Measurements from ENCODE around the gene NEK6. TPM values are rescaled to one million over a fixed set of nuclear protein-coding genes. Genes with fewer than 3 reads are reported as not detected.

NEK6 gene
- total RNA-seq, 1 experiment from 2014 or later = 21.1 TPM

GRCh38 chr9:124297551-124297901 lies 39.8 kb downstream of the NEK6 start:
- H3K4me1 ChIP-seq (ENCODE audit: insufficient read depth, low read length) = peaks cover 58% of the 10 kb centered on the region
- H3K79me2 ChIP-seq (ENCODE audit: low read length) = peaks cover 70% of the 10 kb centered on the region
- peak overlapping the region; percentile 34; the same call in 1 of the 2 replicates for H3K9ac ChIP-seq (ENCODE audit: low read length)
- TF ChIP-seq EZH2phosphoT487 (IDR thresholded peaks at IDR 0.05; ENCODE audit: borderline replicate concordance, low read length) (no peak), CTCF (conservative IDR thresholded peaks at IDR 0.05; ENCODE audit: low read depth, low read length) (no peak), EZH2 (IDR thresholded peaks at IDR 0.05; ENCODE audit: low read length, unreplicated experiment) (no peak)
- no peaks in the 10 kb centered on the region for H3F3A ChIP-seq (ENCODE audit: low read length, unreplicated experiment)
- peak overlapping the region; percentile 64 for H3K4me2 ChIP-seq (ENCODE audit: low read length)
- peak; percentile 84 for ATAC-seq
- no peak overlapping the region for H2AFZ ChIP-seq (ENCODE audit: low read length)
- no peaks in the 10 kb centered on the region for H4K20me1 ChIP-seq (ENCODE audit: low read length)
- H3K27me3 ChIP-seq (ENCODE audit: low read length) = no peaks in the 10 kb centered on the region
- H3K4me3 ChIP-seq (ENCODE audit: low read length) = no peak overlapping the region; the same call in 1 of the 2 replicates
- intact Hi-C loops (cut with micrococcal nuclease) = no loop called here
- no peaks in the 10 kb centered on the region for H3K9me2 ChIP-seq (replicated peaks; ENCODE audit: low read length)
- peak; percentile 88 for DNase-seq
- POLR2A ChIA-PET (ENCODE audit: unreplicated experiment) = no interaction called here
- CTCF ChIA-PET = no interaction called here
- no TSS peak for BruUV-seq (replicated peaks)
- H3K27ac ChIP-seq (ENCODE audit: low read length) = peak overlapping the region; percentile 74
- no peaks in the 10 kb centered on the region; the same call in 1 of the 2 replicates for H3K36me3 ChIP-seq (ENCODE audit: low read depth, low read length)
- H3K9me3 ChIP-seq (ENCODE audit: low read length) = no peaks in the 10 kb centered on the region

DNA sequence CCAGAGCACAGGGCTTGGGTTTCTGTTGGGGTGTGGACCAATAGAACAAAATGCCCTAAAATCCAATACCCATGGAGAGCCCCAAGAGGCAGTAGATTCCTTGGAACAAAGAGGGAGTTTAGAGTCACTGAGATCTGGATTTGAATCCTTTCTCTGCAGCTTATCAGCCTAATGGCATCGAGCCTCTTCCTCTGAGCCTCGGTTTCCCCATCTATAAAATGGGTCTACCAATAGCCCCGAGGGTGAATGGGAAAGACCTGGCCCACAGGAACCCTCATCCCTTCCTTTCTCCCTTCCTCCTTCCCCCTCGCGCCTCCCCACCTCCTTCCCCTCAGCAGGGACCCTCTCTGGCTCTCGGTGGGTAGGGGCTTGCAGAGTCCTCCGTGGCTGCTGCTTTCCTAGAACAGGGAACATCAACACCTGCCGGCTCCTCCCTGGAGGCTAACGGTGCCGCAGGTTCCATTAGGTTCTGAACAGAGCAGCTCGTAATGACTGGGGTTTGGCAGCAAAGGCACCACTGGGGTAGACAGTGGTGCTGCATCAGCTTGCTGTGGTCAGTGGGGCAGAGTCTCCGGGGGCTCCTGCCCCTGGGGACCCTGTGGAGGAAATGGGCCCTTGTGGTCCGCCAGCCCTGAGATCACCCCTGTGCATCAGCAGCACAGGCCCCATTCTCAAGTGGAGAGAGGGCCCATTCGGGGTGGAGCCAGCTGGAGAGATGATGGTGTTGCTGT lies 40.3 kb downstream of the NEK6 start:
- no peaks in the 10 kb centered on the region; the same call in 1 of the 2 replicates for H3K36me3 ChIP-seq (ENCODE audit: low read depth, low read length)
- POLR2A ChIA-PET (ENCODE audit: unreplicated experiment) = no interaction called here
- H3K4me1 ChIP-seq (ENCODE audit: insufficient read depth, low read length) = peaks cover 58% of the 10 kb centered on the region
- H3K79me2 ChIP-seq (ENCODE audit: low read length) = peaks cover 65% of the 10 kb centered on the region
- intact Hi-C loops (cut with micrococcal nuclease) = no loop called here
- no peaks in the 10 kb centered on the region for H3K9me2 ChIP-seq (replicated peaks; ENCODE audit: low read length)
- H3K4me3 ChIP-seq (ENCODE audit: low read length) = no peak overlapping the region; the same call in 1 of the 2 replicates
- CTCF ChIA-PET = no interaction called here
- no peaks in the 10 kb centered on the region for H4K20me1 ChIP-seq (ENCODE audit: low read length)
- H3K4me2 ChIP-seq (ENCODE audit: low read length) = peak overlapping the region; percentile 64
- no peak for DNase-seq
- BruUV-seq (replicated peaks) = no TSS peak
- H3K27ac ChIP-seq (ENCODE audit: low read length) = peak overlapping the region; percentile 74
- H3K9me3 ChIP-seq (ENCODE audit: low read length) = no peaks in the 10 kb centered on the region
- no peak for TF ChIP-seq EZH2 (IDR thresholded peaks at IDR 0.05; ENCODE audit: low read length, unreplicated experiment)
- no peak for TF ChIP-seq EZH2phosphoT487 (IDR thresholded peaks at IDR 0.05; ENCODE audit: borderline replicate concordance, low read length)
- TF ChIP-seq CTCF (conservative IDR thresholded peaks at IDR 0.05; ENCODE audit: low read depth, low read length) = no peak
- H2AFZ ChIP-seq (ENCODE audit: low read length) = no peak overlapping the region
- no peaks in the 10 kb centered on the region for H3F3A ChIP-seq (ENCODE audit: low read length, unreplicated experiment)
- peak overlapping the region; percentile 34; the same call in 1 of the 2 replicates for H3K9ac ChIP-seq (ENCODE audit: low read length)
- peak; percentile 5; the same call in 1 of the 2 replicates for ATAC-seq
- H3K27me3 ChIP-seq (ENCODE audit: low read length) = no peaks in the 10 kb centered on the region

DNA sequence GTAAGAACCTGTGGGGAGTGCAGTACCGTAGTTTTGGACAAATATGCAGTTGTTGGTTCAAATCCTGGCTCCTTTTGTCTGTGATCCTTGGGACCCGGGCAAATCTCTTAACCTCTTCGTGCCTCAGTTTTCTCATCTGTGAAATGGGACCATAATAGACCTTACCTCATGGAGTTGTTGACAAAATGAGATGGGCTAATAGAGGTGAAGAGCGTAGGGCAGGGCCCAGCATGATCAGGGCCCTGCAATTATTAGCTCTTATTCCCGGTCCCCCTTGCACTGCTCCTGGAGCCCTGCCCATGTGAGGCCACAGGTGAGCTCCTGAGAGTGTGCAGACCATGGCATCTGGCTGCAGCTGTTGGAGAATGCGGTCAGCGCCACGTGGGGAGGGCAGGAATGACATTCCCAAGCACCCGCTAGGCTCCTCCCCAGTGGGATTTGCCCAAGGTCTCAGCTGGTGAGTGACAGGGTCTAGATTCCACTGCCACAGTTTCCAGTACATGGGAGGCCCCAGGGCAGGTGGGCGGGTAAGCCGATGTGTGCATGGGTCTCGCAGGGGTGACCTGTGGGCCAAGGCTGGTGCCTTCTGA lies 41.0 kb downstream of the NEK6 start:
- ChIA-PET CTCF (no interaction called here), POLR2A (ENCODE audit: unreplicated experiment) (no interaction called here)
- no peak for TF ChIP-seq CTCF (conservative IDR thresholded peaks at IDR 0.05; ENCODE audit: low read depth, low read length)
- no peak for TF ChIP-seq EZH2phosphoT487 (IDR thresholded peaks at IDR 0.05; ENCODE audit: borderline replicate concordance, low read length)
- TF ChIP-seq EZH2 (IDR thresholded peaks at IDR 0.05; ENCODE audit: low read length, unreplicated experiment) = no peak
- no peak for ATAC-seq
- peaks cover 62% of the 10 kb centered on the region for H3K79me2 ChIP-seq (ENCODE audit: low read length)
- no peak overlapping the region for H2AFZ ChIP-seq (ENCODE audit: low read length)
- no peak overlapping the region for H3K27ac ChIP-seq (ENCODE audit: low read length)
- no peaks in the 10 kb centered on the region for H3K9me3 ChIP-seq (ENCODE audit: low read length)
- BruUV-seq (replicated peaks) = no TSS peak
- H3K4me3 ChIP-seq (ENCODE audit: low read length) = no peak overlapping the region
- no peaks in the 10 kb centered on the region for H3F3A ChIP-seq (ENCODE audit: low read length, unreplicated experiment)
- no peak for DNase-seq
- no peaks in the 10 kb centered on the region for H3K27me3 ChIP-seq (ENCODE audit: low read length)
- intact Hi-C loops (cut with micrococcal nuclease) = no loop called here
- peaks cover 5% of the 10 kb centered on the region; the same call in 1 of the 2 replicates for H3K36me3 ChIP-seq (ENCODE audit: low read depth, low read length)
- H3K4me2 ChIP-seq (ENCODE audit: low read length) = no peak overlapping the region
- H4K20me1 ChIP-seq (ENCODE audit: low read length) = no peaks in the 10 kb centered on the region
- no peak overlapping the region for H3K9ac ChIP-seq (ENCODE audit: low read length)
- no peaks in the 10 kb centered on the region for H3K9me2 ChIP-seq (replicated peaks; ENCODE audit: low read length)
- peaks cover 54% of the 10 kb centered on the region for H3K4me1 ChIP-seq (ENCODE audit: insufficient read depth, low read length)
